HG03457 (cell line): ENCODE results near the gene SRPX2.

Source experiments
- ATAC-seq: cut with Tn5 transposase; IDR thresholded peaks from one replicate; pipeline ENCODE4 v1.9.1; 2021; ENCODE audit warnings: moderate number of reproducible peaks; ENCODE audit not compliant: unreplicated experiment

SRPX2 gene, protein sequence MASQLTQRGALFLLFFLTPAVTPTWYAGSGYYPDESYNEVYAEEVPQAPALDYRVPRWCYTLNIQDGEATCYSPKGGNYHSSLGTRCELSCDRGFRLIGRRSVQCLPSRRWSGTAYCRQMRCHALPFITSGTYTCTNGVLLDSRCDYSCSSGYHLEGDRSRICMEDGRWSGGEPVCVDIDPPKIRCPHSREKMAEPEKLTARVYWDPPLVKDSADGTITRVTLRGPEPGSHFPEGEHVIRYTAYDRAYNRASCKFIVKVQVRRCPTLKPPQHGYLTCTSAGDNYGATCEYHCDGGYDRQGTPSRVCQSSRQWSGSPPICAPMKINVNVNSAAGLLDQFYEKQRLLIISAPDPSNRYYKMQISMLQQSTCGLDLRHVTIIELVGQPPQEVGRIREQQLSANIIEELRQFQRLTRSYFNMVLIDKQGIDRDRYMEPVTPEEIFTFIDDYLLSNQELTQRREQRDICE

DNA sequence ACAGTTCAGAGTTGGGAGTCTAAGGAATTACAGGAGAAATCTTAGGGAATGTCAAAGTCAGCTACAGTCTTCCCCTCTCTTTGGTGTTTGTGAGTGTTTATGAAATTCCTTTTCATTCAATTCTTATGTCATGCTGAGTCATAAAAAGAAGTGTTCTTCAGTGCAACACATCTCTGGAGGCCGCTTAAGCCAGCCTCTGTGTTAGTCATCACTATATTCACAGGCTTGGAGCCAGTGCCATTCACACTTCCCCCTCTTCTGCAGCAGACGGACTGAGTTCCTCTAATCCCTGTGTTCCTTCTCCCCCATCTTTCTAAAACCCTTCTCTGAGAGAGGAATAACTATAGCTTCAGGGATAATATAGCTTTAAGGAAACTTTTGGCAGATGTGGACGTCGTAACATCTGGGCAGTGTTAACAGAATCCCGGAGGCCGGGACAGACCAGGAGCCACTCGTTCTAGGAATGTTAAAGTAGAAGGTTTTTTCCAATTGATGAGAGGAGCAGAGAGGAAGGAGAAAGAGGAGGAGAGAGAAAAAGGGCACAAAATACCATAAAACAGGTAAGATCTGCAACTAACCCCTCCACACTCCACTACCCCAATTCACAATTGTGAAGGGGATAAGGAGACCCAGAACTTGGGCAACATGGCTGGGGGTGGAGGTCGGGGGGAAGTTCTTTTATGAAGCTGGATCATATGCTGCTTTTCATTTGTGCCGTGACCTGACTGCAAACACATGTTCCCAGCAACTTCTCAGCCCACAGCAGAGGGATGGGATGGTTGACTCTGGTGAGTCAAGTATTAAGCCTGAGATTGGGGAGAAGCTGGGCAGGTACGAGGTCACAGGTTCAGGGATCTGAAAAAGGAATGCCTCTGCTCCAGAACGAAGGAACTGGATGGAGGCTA is at the start of gene SRPX2:
SRPX2 (plus strand) TSS at position 244 of the 905 bp plus-strand sequence. CDS start 2,124 bp downstream, outside the sequence.
- ATAC-seq, result no peak

DNA sequence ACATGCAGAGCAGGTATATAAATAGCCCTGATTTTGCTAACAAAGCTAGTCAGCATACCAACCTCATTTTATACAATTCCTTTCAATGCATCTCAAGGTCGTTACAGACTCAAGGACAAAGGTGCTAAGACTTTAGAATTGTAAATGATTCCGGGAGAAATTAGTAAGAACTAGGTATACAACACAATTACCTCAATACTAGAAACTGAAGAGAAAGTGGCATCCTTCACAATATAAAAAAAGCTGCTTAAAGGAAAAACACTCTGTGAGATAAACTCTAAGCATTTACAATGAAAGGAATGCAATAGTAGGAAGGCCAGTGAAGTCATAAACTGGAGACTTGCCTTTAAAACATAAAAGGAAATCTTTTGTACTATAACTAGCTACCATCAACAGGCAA is 47.4 kb upstream of the SRPX2 start:
- no peak for ATAC-seq

DNA sequence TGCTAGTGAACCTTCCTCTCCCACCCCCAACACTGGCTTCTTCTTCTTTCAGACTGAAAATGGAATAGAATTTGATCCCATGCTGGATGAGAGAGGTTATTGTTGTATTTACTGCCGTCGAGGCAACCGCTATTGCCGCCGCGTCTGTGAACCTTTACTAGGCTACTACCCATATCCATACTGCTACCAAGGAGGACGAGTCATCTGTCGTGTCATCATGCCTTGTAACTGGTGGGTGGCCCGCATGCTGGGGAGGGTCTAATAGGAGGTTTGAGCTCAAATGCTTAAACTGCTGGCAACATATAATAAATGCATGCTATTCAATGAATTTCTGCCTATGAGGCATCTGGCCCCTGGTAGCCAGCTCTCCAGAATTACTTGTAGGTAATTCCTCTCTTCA is 44.5 kb upstream of the SRPX2 start:
- no peak for ATAC-seq

DNA sequence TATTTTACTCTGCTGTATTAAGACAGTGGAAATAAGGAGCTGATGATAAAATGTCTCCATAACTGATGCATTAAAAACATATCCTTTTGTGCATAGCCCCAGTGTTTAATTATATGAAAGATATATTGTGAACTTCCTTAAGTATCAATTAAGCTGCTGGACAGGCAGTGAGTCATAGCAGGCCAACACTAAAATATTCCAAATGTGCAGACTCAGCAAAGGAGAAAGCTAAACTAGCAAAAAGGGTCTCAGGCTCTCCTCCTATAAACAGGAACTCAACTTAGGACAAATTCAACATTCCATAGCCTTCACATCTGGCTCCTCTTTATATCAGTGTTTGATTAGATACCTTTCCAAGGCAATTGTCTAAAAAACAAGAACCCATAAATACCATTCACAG is 43.7 kb upstream of the SRPX2 start:
- ATAC-seq, result no peak

DNA sequence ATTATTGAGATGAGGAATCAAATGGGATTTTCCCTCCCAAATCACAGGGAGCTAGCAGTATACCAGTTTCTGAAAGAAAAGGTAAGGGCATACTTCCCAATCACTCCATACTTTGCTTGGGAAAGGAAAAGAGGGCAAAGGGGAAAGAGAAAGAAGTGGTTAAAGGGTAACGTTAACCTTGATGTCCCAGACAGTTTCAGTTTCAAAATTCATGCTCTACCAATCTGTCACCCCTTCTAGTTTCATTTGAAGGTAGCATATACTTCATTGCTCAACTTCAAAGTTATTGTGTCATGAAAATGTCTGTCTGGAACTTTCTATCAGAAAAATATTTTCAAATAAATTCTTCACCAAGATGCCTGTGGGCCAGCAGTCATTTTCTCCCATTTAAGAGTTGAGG is 43.2 kb upstream of the SRPX2 start:
- no peak for ATAC-seq

DNA sequence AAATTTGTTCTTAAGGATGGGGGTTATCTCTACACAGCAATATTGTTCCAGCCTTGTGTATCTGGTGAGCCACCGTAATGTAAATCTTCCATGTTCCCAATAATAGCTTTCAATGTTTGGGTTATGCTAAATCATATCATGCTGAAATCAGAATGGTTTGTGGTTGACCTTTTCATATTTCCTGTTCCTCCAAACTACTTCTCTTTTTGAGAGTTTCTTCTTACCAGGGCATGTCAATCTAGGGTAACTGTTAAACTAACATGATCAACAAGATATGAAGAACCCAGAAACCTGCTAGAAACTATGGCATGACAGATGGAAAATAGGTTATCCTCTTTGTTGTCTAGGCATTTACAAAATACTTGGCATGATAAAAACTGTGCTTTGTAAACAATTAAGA is 37.2 kb upstream of the SRPX2 start:
- no peak for ATAC-seq

DNA sequence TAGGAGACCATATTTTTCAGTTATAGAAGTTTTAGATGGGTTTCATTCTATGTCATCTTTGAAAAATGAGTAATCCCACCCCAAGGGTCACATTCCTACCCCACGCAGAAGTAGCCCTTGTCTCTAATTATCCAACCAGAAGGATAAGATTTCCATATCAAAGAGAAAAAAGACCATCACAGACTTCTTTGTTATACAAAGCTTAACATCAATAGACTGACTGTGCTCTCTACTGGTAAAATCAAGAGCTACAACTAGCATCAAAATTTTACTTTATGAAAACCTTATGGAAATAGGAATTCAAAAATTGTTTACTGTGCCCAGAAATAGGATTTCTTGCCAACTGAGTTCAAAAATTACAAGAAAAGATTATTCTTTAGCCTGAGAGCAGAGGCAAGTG is 34.4 kb upstream of the SRPX2 start:
- ATAC-seq, result no peak

DNA sequence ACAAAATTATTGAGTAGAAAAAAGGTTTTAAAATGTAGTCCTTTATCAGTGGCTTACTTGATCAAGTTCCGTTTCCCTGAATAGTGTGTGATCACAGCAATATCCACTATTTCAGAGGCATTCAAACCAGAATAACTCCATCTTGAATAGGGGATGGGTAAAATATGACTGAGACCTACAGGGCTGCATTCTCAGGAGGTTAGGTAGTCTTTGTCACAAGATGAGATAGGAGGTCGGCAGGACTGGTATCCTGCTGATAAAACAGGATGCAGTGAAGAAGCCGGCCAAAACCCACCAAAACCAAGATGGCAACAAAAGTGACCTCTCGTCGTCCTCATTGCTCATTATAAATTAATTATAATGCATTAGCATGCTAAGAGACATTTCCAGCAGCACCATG is 32.0 kb upstream of the SRPX2 start:
- ATAC-seq, result no peak

DNA sequence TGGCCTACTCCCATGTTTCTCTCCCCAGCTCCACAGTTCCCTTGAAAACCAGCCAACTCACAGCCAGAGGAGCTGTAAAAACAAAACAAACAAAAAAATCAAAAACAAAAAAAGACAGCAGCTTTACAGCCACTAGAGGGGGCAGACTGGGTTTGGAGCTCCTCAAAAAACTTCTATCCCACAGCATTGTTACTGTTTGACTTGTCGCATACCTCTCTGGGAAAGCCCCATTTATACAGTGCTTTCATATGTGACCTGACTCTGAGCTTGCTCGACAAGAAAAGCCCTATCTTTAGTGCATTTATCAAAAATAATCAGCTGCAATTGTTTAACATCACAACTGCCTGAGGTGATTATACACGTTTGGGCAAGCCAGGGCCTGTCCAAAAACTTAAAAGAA is 29.0 kb upstream of the SRPX2 start:
- peak; percentile 96 for ATAC-seq

DNA sequence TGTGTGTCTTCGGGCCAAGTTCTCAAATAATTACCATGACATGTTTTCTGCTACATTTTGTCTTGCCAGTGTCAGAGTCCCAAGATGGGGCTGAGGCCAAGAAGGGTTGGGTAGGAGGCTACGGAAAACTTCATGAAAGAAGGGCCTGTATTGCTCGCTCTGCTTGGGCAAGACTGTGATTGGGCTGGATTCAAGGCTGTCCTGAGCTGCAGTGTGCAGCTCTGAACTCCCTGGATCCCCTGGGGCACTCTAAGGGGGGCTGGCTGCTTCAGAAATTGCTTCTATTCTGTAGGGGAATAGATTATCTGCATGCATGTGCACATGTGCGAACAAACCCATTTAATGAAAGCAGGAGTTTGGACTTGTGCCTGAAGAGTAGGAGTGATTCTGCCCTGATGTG is 21.0 kb upstream of the SRPX2 start:
- no peak for ATAC-seq

DNA sequence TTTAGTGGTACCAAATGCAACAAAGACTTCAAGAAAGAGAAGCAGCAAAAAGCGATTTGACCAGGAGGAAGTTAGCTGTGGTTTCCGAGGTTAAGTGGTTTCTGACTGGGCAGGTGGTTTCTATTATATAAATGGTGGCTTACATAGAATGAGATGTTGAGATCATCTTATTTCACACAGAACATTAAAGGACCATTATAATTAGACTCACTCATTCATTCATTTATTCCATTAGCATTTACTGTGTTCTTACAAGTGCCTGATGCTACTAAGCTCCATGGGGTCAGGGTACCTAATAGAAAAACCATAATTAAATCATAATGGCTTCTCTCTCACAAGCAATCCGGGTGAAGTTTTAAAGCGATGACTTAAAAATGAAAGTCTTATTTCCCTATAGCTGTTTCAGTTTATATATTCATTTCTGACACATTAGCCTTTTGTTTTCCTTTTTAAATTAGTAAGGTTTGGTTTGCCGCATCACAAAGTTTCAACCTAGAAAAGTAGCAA is 18.0 kb upstream of the SRPX2 start:
- ATAC-seq, result peak; percentile 89

DNA sequence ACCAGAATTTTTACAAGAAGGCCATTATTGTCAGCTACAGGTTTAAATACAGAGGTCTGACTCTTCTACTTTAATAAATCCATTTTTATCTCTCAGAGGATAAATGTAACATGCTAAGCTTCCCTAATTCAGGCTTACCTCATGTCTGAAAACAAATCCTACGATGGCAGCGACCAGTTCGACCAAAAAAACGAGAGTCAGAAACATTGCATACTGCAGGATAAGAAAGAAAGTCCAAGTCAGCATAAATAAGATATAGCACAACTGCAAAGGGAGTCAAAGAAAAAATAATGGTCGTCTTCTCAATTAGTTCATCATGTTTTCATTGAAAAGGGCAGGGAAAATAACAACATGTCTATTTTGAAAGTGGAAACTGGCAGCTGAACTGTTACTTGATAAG is 9.0 kb upstream of the SRPX2 start:
- no peak for ATAC-seq

DNA sequence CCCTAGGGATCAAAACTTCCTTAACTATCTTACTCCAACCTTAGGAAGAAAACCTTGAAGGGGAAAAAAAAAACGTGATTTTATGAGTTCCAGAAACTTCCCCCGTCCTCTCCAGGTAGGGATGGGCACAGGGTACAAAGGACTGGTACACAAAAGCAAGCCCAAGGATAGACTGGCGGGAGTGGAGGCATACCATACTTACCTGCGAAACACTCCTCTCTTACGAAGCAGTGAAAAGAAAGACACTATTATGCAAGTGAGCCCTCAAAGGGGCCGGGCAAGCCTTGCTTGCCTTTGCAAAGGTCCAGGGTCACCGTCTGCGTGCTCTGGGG is 8.0 kb upstream of the SRPX2 start:
- ATAC-seq, result no peak

DNA sequence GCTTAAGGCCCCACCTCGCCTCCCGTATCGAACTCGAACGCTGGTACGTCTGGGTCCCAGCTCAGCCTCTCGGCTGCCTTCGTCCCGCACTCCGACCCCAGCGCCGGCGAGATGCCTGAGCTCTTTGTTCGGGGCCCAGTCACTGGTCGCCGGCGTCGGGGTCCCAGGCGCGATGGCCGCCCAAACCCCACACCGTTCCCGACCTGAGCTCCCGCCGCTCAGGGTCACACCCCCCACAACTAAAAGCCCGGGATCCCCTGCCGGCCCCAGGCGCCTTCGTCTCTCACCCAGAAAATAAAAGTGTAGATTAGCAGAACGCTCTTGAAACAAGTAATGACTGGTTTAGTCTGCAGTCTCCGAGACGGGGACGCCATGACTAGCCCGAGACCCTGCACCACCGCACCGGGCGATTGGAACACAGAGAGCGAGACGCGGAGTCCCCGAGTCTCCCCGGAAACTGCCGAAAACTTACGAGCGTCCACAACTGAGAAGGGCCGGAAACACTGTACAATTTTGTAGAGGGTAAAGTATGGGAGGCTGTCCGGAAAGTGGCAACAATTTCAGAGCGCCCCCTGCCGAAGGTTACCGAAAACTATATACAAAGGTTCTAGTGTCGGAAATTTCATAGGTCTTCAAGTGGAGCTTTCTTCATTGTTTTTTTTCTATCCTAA is 7.5 kb upstream of the SRPX2 start, which contains the start of gene TSPAN6:
TSPAN6 (minus strand) TSS at position 486 of the 671 bp plus-strand sequence; CDS start at position 374, 112 bp downstream.
- ATAC-seq, result peak; percentile 100

DNA sequence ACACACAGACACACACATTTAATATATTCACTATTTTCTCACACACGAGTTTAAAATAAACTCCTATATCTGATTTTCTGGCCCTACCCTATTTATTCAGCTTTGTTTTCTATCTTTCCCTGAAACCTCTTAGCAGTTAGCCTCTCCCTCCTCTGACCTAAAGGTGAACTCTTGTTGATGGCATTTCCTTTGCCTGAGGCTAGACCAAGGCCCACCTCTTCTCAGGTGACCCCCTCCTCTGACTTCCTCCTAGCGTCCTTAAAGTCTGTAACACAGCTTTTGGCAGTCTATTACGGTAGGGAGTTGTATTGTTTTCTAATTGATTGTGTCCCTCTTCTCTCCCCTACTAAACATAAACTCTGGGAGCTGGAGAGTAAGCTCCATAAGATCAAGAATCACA is 1.7 kb upstream of the SRPX2 start:
- no peak for ATAC-seq

DNA sequence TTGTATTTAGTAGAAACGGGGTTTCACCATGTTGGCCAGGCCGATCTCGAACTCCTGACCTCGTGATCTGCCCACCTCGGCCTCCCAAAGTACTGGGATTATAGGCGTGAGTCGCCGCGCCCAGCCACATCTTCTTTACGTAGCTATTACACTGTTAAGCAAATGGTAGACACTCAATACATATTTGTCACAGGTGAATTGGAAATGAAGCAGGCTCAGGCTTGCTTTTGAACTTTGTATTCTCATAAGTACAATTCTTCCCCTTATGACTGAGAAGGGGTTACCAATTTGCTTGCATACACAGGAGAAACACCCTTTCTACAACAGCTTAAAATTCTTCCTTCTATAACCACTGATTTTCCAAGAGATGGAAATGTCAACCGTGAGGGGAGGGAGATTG is 787 bp upstream of the SRPX2 start:
- ATAC-seq, result no peak

DNA sequence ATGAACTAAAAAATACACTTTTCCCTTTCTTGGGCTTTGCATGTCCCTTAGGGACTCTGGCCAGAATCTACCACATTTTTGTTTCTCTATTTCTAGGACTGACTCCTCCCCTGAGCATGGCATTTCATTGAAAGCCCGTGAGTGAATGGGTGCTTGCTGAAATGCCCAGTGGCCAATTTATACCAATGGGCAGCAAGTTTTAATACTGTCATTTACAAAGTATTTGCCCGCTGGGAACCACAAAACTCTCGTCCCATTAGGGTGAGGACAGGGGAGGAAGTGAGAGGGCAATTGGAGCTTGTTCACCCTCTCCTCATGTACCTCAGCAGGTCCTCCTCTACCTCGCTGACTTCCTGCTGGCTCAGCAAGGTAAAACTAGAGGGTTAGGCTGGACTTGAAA is 1.1 kb downstream of the SRPX2 start:
- no peak for ATAC-seq

DNA sequence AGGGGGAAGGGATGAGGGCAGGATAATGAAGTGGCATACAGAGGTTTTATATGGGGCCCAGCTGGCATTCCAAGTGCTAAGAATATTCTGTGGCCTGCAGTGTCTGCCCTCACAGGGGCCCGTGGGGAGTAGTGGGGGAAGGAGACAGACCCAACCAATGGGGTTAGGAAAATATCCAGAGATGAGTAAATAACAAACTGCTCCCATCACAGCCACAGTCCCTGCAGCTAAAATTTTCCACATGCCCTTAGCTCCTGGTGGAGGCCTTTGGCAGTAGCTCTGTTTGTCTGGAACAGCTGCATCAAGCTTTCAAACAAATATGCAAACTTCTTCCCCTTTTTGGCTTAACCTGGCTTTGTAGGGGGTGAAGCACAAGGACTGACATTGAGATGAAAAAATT is 3.1 kb downstream of the SRPX2 start:
- ATAC-seq, result no peak

DNA sequence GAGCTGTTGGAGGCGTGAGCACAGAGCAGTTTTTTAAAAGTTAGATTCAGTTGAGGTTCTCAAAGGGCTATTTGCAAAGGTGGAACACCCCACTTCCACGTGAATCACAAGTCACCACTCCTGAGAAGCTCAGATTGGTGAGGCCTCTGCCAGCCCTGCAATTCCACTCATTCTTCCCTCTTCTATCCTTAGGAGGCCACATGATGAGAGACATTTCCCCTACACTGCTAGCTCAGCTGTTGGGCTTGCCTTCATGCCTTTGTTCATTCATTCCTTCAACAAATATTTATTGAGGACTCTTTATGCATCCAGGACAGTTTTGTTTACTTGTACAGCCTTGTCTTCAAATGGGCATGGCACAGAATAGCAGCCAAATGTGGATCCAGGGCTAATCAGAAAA is 3.7 kb downstream of the SRPX2 start:
- no peak for ATAC-seq

DNA sequence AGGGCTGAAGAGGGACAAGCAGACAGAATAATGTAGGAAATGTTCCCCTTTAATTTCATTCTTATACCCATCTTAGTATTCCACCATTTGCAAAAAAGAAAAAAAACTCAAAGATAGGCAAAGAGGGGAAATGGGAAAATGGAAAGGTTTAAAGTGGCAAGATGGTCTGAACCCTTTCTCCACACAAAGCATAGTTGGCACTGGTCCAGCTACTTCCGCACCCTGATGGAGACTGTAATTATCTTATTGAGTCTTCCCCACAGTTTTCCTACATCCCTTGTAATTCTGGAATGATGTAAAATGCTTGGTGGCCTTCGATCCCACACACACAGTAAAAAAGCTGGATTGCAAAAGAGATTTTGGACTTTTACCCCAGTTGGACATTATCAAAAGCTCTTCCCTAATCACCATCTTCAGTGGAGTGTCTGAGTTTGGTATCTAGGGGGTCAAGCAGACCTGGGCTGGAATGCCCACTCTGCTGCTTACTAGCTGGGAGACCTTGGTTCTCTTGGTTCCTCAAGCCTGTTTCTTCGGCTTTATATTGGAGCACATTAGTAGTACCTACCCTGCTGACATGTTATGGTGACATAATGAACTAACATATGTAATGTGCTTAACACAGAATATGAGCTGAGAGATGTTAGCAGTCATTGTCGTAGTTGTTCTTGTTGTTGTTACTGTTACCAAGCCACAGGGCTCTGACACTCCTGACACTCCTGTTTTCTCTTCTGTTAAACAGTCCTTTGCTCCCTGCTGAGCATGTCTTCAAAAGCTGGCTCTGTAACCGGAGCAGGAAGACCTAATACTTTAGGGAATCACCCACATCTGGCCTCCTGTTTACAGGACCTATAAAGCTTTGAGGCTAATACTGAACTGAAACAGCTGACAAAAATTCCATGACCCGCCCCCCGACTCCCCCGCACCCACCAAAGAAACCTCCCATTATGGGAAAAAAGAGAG is 4.7 kb downstream of the SRPX2 start:
- no peak for ATAC-seq
